BE2C (cell line): Measurements from ENCODE around the gene RNF34.

Experiments used
- DNase-seq: peaks from one replicate; pipeline ENCODE4 v3.0.0-alpha.2; 2020
- H3K27me3 ChIP-seq: fragments of 250-450 bp; sonication (Bioruptor Pico); 2 replicates; pipeline ENCODE4 v1.5.1; 2020; ENCODE audit warnings: mild to moderate bottlenecking
- H3K36me3 ChIP-seq: fragments of 250-450 bp; sonication (Bioruptor Pico); 2 replicates; pipeline ENCODE4 v1.5.1; 2020; ENCODE audit warnings: mild to moderate bottlenecking
- H3K4me1 ChIP-seq: fragments of 250-450 bp; sonication (Bioruptor Pico); 2 replicates; pipeline ENCODE4 v1.5.1; 2020
- H3K4me3 ChIP-seq: 2 replicates; pipeline ENCODE4 v1.5.1; 2011; ENCODE audit warnings: low read depth, low read length
- H3K9me3 ChIP-seq: fragments of 250-450 bp; sonication (Bioruptor Pico); 2 replicates; pipeline ENCODE4 v1.5.1; 2020
- CTCF ChIP-seq: IDR thresholded peaks from 2 replicates; pipeline ENCODE4 v1.5.1; 2012; ENCODE audit warnings: mild to moderate bottlenecking, low read depth, low read length

RNF34 gene

DNA sequence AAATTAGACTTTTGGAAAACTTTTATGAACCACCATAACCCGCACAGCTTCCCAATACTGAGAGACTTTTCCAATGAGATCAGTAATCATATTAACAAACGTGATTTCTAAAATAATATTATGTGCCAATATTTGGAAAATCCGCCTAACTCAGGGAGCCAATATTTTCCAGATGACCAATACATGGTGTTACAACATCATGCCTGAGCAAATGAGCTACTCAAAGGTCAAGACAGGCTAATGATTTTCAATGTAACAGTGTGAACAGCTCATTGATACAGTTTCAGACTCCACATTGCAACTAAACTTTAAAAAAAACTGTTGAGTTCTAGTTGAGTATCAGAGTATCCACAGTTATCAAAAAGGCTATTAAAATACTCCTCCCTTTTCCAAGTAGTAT is 46.8 kb downstream of the RNF34 start:
- peaks cover 30% of the 10 kb centered on the region for H3K36me3 ChIP-seq
- H3K9me3 ChIP-seq, result no peaks in the 10 kb centered on the region
- H3K27me3 ChIP-seq, result no peaks in the 10 kb centered on the region
- no peak overlapping the region for H3K4me3 ChIP-seq
- DNase-seq, result no peak
- TF ChIP-seq CTCF, result no peak
- no peaks in the 10 kb centered on the region; the same call in 1 of the 2 replicates for H3K4me1 ChIP-seq

DNA sequence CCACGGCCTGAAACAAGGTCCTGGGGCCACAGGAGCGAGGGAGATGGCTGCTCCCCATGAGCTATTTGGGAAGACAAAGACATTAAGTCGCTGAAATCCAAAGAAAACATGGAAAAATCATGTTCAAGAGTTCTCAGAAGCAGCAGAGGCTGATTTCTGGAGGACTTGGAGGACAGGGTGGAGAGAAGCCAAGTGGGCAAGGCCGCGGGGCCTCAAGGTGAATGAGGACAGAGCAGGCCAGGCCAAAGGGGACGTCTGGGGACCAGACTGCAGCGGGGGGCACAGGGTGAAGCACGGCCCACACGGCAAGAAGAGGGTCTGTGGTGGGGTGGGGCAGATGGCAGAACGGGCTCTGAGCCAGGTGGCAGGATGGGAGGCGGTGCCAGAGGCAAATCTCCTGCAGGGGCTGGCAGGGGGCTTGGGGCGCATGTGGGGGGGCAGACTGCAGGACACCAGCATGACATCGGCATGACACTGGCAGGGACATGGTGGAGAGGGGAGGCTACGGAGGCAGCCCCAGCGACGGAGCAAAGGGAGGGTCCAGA is 48.9 kb downstream of the RNF34 start:
- Histone ChIP-seq H3K9me3 (no peaks in the 10 kb centered on the region), H3K4me3 (no peak overlapping the region), H3K36me3 (peaks cover 24% of the 10 kb centered on the region), H3K27me3 (no peaks in the 10 kb centered on the region), H3K4me1 (no peaks in the 10 kb centered on the region; the same call in 1 of the 2 replicates)
- no peak for DNase-seq
- no peak for TF ChIP-seq CTCF

GRCh38 chr12:121451961-121452339 is 52.0 kb downstream of the RNF34 start:
- DNase-seq, result no peak
- peaks cover 16% of the 10 kb centered on the region for H3K36me3 ChIP-seq
- H3K27me3 ChIP-seq, result no peaks in the 10 kb centered on the region
- TF ChIP-seq CTCF, result no peak
- H3K9me3 ChIP-seq, result no peaks in the 10 kb centered on the region
- H3K4me1 ChIP-seq, result no peaks in the 10 kb centered on the region; the same call in 1 of the 2 replicates
- H3K4me3 ChIP-seq, result no peak overlapping the region

DNA sequence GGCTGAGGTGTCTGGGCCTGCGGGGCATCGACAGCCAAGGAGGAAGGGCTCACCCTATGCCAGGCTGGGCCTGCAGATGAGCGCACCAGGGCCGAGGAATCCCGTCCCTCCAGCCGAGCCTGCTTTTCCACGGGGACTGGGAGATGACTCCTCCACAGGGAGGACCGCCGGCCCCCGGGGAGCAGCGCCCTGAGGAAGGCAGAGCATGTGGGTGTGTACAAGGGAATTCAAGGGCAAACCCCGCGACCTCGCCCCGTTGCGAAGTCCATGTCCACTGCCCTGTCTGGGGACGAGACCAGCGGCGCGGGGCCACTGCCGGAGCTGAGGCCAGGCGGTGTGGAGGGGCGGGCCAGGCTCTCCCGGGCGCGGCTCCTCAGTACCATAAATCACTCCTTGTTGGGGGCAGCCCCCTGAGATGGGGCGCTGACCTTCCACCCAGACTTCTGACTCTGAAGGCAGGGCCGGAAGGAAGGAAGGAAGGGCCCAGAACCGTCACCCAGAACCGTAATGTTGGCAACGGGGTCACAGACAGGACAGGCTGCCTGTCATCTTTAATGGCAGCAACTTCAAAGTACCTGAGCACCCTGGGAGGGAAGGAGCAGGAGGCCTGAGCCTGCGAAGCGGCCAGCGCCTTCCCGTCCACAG is 52.5 kb downstream of the RNF34 start:
- TF ChIP-seq CTCF, result no peak
- DNase-seq, result no peak
- Histone ChIP-seq H3K27me3 (no peaks in the 10 kb centered on the region), H3K4me1 (no peaks in the 10 kb centered on the region; the same call in 1 of the 2 replicates), H3K36me3 (peaks cover 16% of the 10 kb centered on the region), H3K4me3 (no peak overlapping the region), H3K9me3 (no peaks in the 10 kb centered on the region)

DNA sequence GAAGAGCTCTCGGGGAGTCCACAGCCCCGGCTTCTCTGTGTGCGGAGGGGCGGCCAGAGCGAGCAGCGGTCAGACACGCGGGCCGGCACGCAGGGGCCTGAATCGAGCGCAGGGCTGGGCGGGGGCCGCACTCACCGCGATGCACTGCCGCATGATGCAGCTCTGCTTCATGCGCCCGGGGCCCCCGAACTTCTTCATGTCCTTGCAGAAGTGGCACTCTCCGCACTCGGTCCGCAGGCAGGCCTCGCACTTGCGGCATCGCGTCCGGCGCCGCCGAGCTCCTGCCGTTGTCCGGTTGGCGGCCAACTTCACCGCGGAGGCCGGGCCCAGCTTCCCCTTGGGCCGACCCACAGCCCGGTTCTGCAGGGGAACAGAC is 53.1 kb downstream of the RNF34 start:
- Histone ChIP-seq H3K4me1 (no peaks in the 10 kb centered on the region; the same call in 1 of the 2 replicates), H3K4me3 (no peak overlapping the region), H3K36me3 (peaks cover 16% of the 10 kb centered on the region), H3K9me3 (no peaks in the 10 kb centered on the region), H3K27me3 (no peaks in the 10 kb centered on the region)
- TF ChIP-seq CTCF, result no peak
- DNase-seq, result no peak

DNA sequence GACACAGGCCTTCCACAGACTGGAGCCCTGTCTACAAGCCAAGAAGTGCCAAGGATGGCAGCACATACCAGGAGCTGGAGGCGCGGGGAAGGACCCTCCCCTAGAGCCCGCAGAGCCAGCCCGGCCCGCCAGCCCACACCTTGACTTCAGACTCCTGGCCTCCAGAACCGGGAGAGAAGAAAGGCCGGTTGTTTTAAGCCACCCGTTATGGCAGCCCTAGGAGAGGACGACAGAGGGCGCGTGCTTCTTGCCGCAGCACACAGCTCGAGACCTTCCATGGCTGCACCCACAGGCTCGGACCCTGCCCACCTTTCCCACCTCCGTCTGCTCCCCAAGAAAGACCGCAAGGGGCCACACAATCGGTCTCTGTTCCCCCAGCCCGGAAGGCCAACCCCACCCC is 53.7 kb downstream of the RNF34 start:
- H3K27me3 ChIP-seq, result no peaks in the 10 kb centered on the region
- no peak for DNase-seq
- H3K4me1 ChIP-seq, result no peaks in the 10 kb centered on the region; the same call in 1 of the 2 replicates
- H3K36me3 ChIP-seq, result peaks cover 14% of the 10 kb centered on the region
- TF ChIP-seq CTCF, result no peak
- no peaks in the 10 kb centered on the region for H3K9me3 ChIP-seq
- H3K4me3 ChIP-seq, result no peak overlapping the region
